ENCODE results near the gene HSPA4.

The HSPA4 gene

GRCh38 chr5:133112026-133112660 lies 60.3 kb downstream of the HSPA4 start:
- TF ChIP-seq USF1 (IDR thresholded peaks at IDR 0.05) (no peak), FOXM1 (IDR thresholded peaks at IDR 0.05; ENCODE audit: borderline replicate concordance, low read depth) (no peak), TEAD4 (IDR thresholded peaks at IDR 0.05) (no peak)

GRCh38 chr5:133113331-133114061 lies 61.7 kb downstream of the HSPA4 start:
- TF ChIP-seq NFIC (IDR thresholded peaks at IDR 0.05) = no peak
- no peak for TF ChIP-seq TAF1 (IDR thresholded peaks at IDR 0.05; ENCODE audit: low read depth)
- TF ChIP-seq ZBTB7A (IDR thresholded peaks at IDR 0.05; ENCODE audit: low read depth) = no peak
- TF ChIP-seq EGR1 (IDR thresholded peaks at IDR 0.05) = no peak
- TF ChIP-seq TCF12 (IDR thresholded peaks at IDR 0.05; ENCODE audit: low read depth) = no peak
- TF ChIP-seq CREB1 (IDR thresholded peaks at IDR 0.05; ENCODE audit: low read depth) = no peak
- TF ChIP-seq RAD21 (IDR thresholded peaks at IDR 0.05; ENCODE audit: low read depth) = no peak
- no peak for TF ChIP-seq REST (IDR thresholded peaks at IDR 0.05; ENCODE audit: low read depth)

- TF ChIP-seq FOXM1 (IDR thresholded peaks at IDR 0.05; ENCODE audit: borderline replicate concordance, low read depth) = no peak
These were observed 62.5 kb downstream of the HSPA4 start for GRCh38 chr5:133114166-133114932.

GRCh38 chr5:133114933-133115310 lies 63.1 kb downstream of the HSPA4 start:
- TF ChIP-seq CREB1 (IDR thresholded peaks at IDR 0.05; ENCODE audit: low read depth) (no peak), CEBPB (IDR thresholded peaks at IDR 0.05) (no peak), TAF1 (IDR thresholded peaks at IDR 0.05; ENCODE audit: low read depth) (no peak), TEAD4 (IDR thresholded peaks at IDR 0.05) (no peak), REST (IDR thresholded peaks at IDR 0.05; ENCODE audit: low read depth) (no peak), USF1 (IDR thresholded peaks at IDR 0.05) (no peak), EGR1 (IDR thresholded peaks at IDR 0.05) (no peak), ZBTB7A (IDR thresholded peaks at IDR 0.05; ENCODE audit: low read depth) (no peak), NFIC (IDR thresholded peaks at IDR 0.05) (no peak), FOXM1 (IDR thresholded peaks at IDR 0.05; ENCODE audit: borderline replicate concordance, low read depth) (no peak)

GRCh38 chr5:133116601-133117000 lies 64.8 kb downstream of the HSPA4 start:
- TF ChIP-seq EP300 (IDR thresholded peaks at IDR 0.05; ENCODE audit: borderline replicate concordance) = no peak

- no peak for TF ChIP-seq CEBPB (IDR thresholded peaks at IDR 0.05)
- no peak for TF ChIP-seq REST (IDR thresholded peaks at IDR 0.05; ENCODE audit: low read depth)
These were observed 65.5 kb downstream of the HSPA4 start for GRCh38 chr5:133117166-133117911.
